SK-N-SH treated with all-trans-retinoic acid at 6 μM for 48 hours (cell line): ENCODE data around the gene PSMF1.

ENCODE experiments used
- ARNTL ChIP-seq: fragments of 450-650 bp; formaldehyde crosslinking; IDR thresholded peaks from 2 replicates; pipeline ENCODE4 v1.5.0; 2020; ENCODE audit warnings: low read depth, mild to moderate bottlenecking, moderate library complexity, borderline replicate concordance
- BACH2 ChIP-seq: fragments of 250-450 bp; sonication (Bioruptor Pico); IDR thresholded peaks from 2 replicates; pipeline ENCODE4 v1.9.0; 2021; ENCODE audit warnings: mild to moderate bottlenecking, borderline replicate concordance
- ISL1 ChIP-seq: fragments of 250-450 bp; sonication (Bioruptor Pico); IDR thresholded peaks from 2 replicates; pipeline ENCODE4 v2.1.2; 2022; ENCODE audit warnings: mild to moderate bottlenecking, moderate library complexity
- PATZ1 ChIP-seq: fragments of 250-450 bp; sonication (Bioruptor Pico); IDR thresholded peaks from 2 replicates; pipeline ENCODE4 v1.8.0; 2020; ENCODE audit warnings: mild to moderate bottlenecking, moderate library complexity, borderline replicate concordance
- POU6F1 ChIP-seq: fragments of 250-450 bp; sonication (Bioruptor Pico); IDR thresholded peaks from 2 replicates; pipeline ENCODE4 v1.8.0; 2021; ENCODE audit warnings: low read depth, mild to moderate bottlenecking, moderate library complexity, borderline replicate concordance
- PPARA ChIP-seq: fragments of 250-450 bp; sonication (Bioruptor Pico); IDR thresholded peaks from 2 replicates; pipeline ENCODE4 v1.5.0; 2020; ENCODE audit warnings: mild to moderate bottlenecking, borderline replicate concordance
- RARB ChIP-seq: fragments of 250-450 bp; sonication (Bioruptor Pico); IDR thresholded peaks from 2 replicates; pipeline ENCODE4 v1.8.0; 2021; ENCODE audit warnings: mild to moderate bottlenecking, moderate library complexity
- SNAI2 ChIP-seq: fragments of 250-450 bp; sonication (Bioruptor Pico); IDR thresholded peaks from 2 replicates; pipeline ENCODE4 v1.5.0; 2020; ENCODE audit warnings: mild to moderate bottlenecking, moderate library complexity
- TSHZ2 ChIP-seq: fragments of 250-450 bp; sonication (Bioruptor Pico); IDR thresholded peaks from 2 replicates; pipeline ENCODE4 v1.5.0; 2020; ENCODE audit warnings: mild to moderate bottlenecking, moderate library complexity

GRCh38 chr20:1134836-1135235, 16.4 kb downstream of the PSMF1 start:
- TF ChIP-seq RARB (CRISPR knock-in tag), result no peak
- TF ChIP-seq BACH2 (CRISPR knock-in tag), result no peak
- TF ChIP-seq POU6F1 (CRISPR knock-in tag), result no peak
- TF ChIP-seq TSHZ2 (CRISPR knock-in tag), result no peak
- no peak for TF ChIP-seq PATZ1 (CRISPR knock-in tag)
- TF ChIP-seq ARNTL, result no peak
- no peak for TF ChIP-seq PPARA (CRISPR knock-in tag)
- no peak for TF ChIP-seq SNAI2 (CRISPR knock-in tag)
- TF ChIP-seq ISL1 (CRISPR knock-in tag), result no peak
